Measurements from ENCODE around the gene EFEMP2. TPM values are rescaled to one million over a fixed set of nuclear protein-coding genes. Genes with fewer than 3 reads are reported as not detected.

Gene EFEMP2
- total RNA-seq, 4 donors from 2014 or later = 70.7 to 125 (median 91.4) TPM

- intact Hi-C loops (cut with DNase I) = loop anchor here (5.0 kb wide), 1 partner anchor 43 kb away; the partner anchor contains the start of gene SART1
- Histone ChIP-seq H3K4me3 (replicated peaks in 1 of 3) (peak overlapping the region; percentile 93 to 99 (median 95)), H3K4me1 (peaks cover 28 to 50% of the 10 kb centered on the region in 2 donors), H3K36me3 (peaks cover 3 to 19% of the 10 kb centered on the region in 2 donors), H3K9me3 (no peaks in the 10 kb centered on the region), H3K27me3 (no peaks in the 10 kb centered on the region), H3K27ac (peak overlapping the region; percentile 67 to 75 (median 69))
- WGBS, 2 donors = 0% methylated on average over 8 to 19 of the region's 60 CpGs
- TF ChIP-seq POLR2A (IDR thresholded peaks at IDR 0.05) = no peak
- TF ChIP-seq, protein P1, sequence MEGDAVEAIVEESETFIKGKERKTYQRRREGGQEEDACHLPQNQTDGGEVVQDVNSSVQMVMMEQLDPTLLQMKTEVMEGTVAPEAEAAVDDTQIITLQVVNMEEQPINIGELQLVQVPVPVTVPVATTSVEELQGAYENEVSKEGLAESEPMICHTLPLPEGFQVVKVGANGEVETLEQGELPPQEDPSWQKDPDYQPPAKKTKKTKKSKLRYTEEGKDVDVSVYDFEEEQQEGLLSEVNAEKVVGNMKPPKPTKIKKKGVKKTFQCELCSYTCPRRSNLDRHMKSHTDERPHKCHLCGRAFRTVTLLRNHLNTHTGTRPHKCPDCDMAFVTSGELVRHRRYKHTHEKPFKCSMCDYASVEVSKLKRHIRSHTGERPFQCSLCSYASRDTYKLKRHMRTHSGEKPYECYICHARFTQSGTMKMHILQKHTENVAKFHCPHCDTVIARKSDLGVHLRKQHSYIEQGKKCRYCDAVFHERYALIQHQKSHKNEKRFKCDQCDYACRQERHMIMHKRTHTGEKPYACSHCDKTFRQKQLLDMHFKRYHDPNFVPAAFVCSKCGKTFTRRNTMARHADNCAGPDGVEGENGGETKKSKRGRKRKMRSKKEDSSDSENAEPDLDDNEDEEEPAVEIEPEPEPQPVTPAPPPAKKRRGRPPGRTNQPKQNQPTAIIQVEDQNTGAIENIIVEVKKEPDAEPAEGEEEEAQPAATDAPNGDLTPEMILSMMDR (IDR thresholded peaks at IDR 0.05) = no peak
- peak; percentile 74 to 77 for DNase-seq
These were observed 47.2 kb upstream of the EFEMP2 start for GRCh38 chr11:65919573-65920371.

- H3K4me1 ChIP-seq = peaks cover 27 to 47% of the 10 kb centered on the region in 2 donors
- DNase-seq = peak; percentile 99
- H3K27ac ChIP-seq = peak within 1 kb of the TSS; percentile 82 to 85 (median 85)
- intact Hi-C loops (cut with DNase I) = loop anchor here (5.0 kb wide), 1 partner anchor 43 kb away; the partner anchor contains the start of gene SART1
- no peaks in the 10 kb centered on the region for H3K27me3 ChIP-seq
- H3K4me3 ChIP-seq (replicated peaks in 1 of 3) = peak within 1 kb of the TSS; percentile 95 to 99 (median 96)
- TF ChIP-seq, protein P1 (IDR thresholded peaks at IDR 0.05) = peak in 2 of 6 experiments; percentile 5 to 35
- peak; percentile 52 to 80 for TF ChIP-seq POLR2A (IDR thresholded peaks at IDR 0.05)
- peaks cover 3 to 19% of the 10 kb centered on the region in 2 donors for H3K36me3 ChIP-seq
- H3K9me3 ChIP-seq = no peaks in the 10 kb centered on the region
- WGBS, 2 donors = 0% methylated on average over 2 of the region's 59 CpGs; no CpG with 5 or more reads in 1 of the 2 donors
These were observed 46.6 kb upstream of the EFEMP2 start, which contains the start of gene DRAP1 for GRCh38 chr11:65919141-65919572. Gene DRAP1 (plus strand): TSS chr11:65919426. CDS start chr11:65919502, 76 bp downstream.

DNA sequence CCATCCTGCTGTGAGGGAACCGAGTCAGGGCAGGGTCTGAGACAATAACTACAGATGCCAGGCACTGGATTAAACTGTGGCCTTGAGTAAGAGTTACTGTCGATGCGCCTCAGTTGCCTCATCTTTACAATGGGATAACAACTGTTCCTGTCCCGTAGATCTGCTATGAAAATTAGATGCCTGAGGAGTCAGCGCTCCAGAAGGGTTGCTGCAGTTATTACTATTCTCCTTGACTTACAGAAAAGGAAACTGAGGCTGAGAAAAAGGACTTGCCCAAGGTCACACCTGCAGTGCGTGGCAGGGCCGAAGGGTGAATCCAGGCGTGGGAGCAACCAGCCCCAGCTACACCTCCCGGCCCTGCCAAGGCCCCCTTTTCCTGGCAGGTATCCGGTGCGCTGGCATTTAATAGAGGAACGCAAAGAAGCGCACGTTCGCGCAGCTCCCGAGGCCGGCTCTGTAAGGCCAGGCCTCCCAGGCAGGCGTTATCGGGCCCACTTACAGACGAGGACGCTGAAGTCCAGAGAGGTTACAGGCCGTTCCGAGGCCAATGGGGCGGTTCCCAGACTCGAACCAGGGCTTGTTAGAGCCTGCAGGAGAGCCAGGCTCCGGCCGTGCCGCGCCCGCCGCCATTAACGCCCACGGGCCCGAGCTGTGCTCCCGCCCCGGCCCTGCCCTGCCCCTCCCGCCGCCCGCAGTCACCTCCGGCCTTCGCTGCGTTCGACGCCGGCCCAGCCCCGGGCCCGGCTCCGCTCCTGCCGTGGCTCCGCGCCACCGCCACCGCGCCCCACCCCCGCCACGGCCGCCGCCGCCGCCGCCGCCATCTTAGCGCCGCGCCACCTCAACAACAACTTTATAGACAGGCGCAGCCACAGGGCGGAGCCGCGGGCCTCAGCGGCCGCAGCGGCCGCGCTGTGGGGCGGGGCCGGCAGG is 45.9 kb upstream of the EFEMP2 start, which contains the start of gene C11orf68:
TSS of gene C11orf68 (minus strand) at position 852 of the 930 bp plus-strand sequence. CDS start at position 821, 31 bp downstream.
- H3K27ac ChIP-seq = peak within 1 kb of the TSS; percentile 82 to 85 (median 85)
- DNase-seq = peak in 1 of 2 donors; percentile 53
- WGBS, 2 donors = 9 to 38% methylated on average over 8 to 34 of the region's 77 CpGs
- TF ChIP-seq POLR2A (IDR thresholded peaks at IDR 0.05) = peak in 1 of 2 donors; percentile 64
- TF ChIP-seq, protein P1 (IDR thresholded peaks at IDR 0.05) = no peak
- H3K36me3 ChIP-seq = peaks cover 3 to 17% of the 10 kb centered on the region in 2 donors
- H3K4me3 ChIP-seq (replicated peaks in 1 of 3) = peak within 1 kb of the TSS; percentile 95 to 99 (median 96)
- intact Hi-C loops (cut with DNase I) = loop anchor here (5.0 kb wide), 1 partner anchor 44 kb away; the partner anchor contains the start of gene SART1
- no peaks in the 10 kb centered on the region for H3K27me3 ChIP-seq
- no peaks in the 10 kb centered on the region for H3K9me3 ChIP-seq
- H3K4me1 ChIP-seq = peaks cover 27 to 47% of the 10 kb centered on the region in 2 donors

DNA sequence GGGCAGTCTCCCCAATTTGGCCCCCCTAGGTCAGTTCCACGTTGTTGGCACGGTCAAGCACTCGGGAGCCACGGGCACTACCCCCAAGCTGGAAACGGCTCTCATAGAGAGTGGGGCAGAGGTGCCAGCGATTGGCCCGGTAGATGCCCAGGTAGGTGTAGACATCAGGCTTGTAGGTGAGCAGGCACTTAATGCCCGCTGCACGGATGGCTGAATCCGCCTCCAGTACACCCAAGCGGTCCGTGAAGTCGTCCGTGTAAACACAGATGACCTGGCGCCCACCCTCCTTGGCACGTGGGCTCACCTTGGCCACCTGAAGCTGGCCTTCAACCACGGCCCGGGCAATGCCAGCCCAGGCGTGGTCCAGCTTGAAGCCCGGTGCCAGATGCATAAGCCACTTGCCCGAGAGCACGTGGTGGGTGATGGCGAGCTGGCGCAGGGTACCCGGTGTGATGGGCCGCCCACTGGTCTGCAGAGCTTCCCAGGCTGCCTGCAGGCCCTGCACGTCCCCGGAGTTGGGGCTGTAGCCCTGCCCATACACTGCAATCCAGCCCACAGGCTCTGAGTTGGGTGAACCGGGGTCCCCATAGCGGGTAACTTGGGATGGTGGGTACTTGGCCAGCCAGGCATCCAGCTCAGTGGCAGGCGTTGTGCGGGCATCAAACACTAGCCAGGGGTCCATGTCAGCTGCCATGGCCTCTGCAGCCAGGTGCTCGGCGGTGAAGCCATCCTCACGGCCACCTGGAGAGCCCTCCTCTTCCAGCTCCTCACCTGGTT is 45.0 kb upstream of the EFEMP2 start:
- Histone ChIP-seq H3K27ac (peak overlapping the region in 2 of 3 donors; percentile 82 to 85), H3K27me3 (no peaks in the 10 kb centered on the region), H3K9me3 (no peaks in the 10 kb centered on the region), H3K4me1 (peaks cover 27 to 47% of the 10 kb centered on the region in 2 donors), H3K36me3 (peaks cover 0 to 8% of the 10 kb centered on the region in 2 donors), H3K4me3 (replicated peaks in 1 of 3) (peak overlapping the region in 1 of 3 donors; percentile 84)
- WGBS, 2 donors = 45 to 55% methylated on average over 6 to 22 of the region's 35 CpGs
- TF ChIP-seq, protein P1 (IDR thresholded peaks at IDR 0.05) = no peak
- TF ChIP-seq POLR2A (IDR thresholded peaks at IDR 0.05) = no peak
- DNase-seq = peak; percentile 65 to 77
- intact Hi-C loops (cut with DNase I) = loop anchor here (5.0 kb wide), 1 partner anchor 45 kb away; the partner anchor contains the start of gene SART1
